GM12873 (cell line): ENCODE results near the gene FBLN7.

Source experiments
- CTCF ChIP-seq: IDR thresholded peaks from 2 replicates; pipeline ENCODE4 v1.5.1; 2012; ENCODE audit warnings: low read depth, mild to moderate bottlenecking, moderate library complexity, low read length, control low read depth; ENCODE audit not compliant: insufficient read depth; ENCODE audit errors: missing control alignments

The FBLN7 gene

GRCh38 chr2:112194482-112194881 is 56.3 kb downstream of the FBLN7 start:
- no peak for TF ChIP-seq CTCF

DNA sequence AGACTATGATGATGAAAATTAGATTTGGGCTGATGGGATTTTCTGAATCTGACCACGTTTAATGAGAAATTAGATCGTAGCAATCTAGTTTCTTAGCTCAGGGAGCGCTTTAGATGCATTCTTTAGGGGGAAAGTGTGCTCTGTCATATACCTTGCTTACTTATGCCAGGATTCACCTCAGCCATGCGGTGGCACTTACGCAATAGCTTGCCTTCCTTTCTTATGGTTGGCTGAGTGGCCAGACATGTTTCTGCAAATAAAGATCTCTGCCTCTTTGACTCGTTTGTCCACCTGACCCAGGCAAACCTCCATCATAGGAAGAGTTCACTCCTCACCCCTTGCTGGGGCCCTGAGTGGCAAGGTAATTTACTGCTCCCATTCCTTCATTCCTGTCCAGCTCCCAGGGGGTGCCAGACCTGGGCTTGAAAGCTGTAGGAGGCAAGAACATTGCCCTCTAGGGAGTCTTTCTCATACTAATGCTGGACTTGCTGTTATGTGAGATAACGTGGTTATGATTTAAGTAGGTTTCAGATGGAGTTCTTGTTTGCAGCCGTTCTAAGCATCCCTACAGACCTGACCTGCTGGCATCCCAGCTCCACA is 57.1 kb downstream of the FBLN7 start:
- TF ChIP-seq CTCF = no peak

DNA sequence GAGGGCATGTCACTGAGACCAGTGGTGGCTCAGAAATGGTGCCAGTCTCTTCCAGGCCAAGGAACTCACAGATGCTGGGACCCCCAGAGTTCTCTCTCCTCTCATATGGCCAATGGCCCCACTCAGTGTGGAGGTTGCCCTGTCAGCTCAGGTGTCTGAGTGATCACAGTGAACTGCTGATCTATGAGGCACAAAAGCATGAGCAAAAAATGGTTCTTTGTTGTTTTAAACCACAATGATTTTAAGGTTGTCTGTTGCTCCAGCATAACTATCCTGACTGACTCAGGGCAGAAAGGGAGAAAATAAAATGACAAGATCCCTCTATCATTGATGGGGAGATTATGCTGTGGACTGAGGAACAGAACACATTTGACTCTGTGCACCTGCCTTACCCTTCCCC is 57.8 kb downstream of the FBLN7 start:
- TF ChIP-seq CTCF = no peak

- TF ChIP-seq CTCF = no peak
Measured at GRCh38 chr2:112197868-112198267, 59.7 kb downstream of the FBLN7 start.

- TF ChIP-seq CTCF = no peak
Measured at GRCh38 chr2:112198780-112199179, 60.6 kb downstream of the FBLN7 start.

GRCh38 chr2:112199188-112199587 is 61.0 kb downstream of the FBLN7 start:
- no peak for TF ChIP-seq CTCF

DNA sequence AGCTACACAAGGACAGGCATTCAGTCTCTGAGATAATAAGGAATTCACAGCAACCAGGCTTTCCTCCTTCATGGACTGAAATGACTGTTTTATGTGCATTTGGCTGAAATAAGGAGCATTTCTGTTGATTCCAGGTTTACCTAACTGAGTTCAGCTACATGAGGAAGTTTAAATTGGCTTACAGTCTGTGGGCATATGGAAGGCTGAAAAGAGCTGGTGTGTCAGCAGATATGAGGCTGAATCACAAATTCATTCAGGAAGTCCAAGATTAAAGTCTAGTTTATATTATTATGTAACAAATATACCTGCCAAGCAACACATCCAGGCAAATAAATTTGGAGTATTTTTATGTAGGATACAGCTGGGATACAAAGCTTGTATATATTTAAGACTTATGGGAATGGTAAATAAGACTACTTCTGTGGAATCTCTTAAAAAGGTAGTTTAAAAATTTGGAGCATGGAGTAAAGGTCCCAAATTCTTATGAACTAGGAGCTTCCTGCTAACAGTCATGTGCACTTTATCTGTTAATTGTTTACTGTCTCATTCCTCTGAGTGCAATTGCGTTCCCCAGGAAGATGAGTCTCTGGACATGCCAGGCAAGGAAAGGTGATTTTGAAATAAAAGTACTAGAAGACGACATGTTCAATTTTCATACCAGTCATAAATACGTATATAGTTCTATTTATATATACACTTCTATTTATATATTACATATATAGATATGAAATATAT is 63.7 kb downstream of the FBLN7 start:
- no peak for TF ChIP-seq CTCF
